ENCODE data around the gene TBC1D7. TPM values are rescaled to one million over a fixed set of nuclear protein-coding genes. Genes with fewer than 3 reads are reported as not detected.

The TBC1D7 gene
- total RNA-seq, 1 donor from 2014 or later: 28.7 TPM

DNA sequence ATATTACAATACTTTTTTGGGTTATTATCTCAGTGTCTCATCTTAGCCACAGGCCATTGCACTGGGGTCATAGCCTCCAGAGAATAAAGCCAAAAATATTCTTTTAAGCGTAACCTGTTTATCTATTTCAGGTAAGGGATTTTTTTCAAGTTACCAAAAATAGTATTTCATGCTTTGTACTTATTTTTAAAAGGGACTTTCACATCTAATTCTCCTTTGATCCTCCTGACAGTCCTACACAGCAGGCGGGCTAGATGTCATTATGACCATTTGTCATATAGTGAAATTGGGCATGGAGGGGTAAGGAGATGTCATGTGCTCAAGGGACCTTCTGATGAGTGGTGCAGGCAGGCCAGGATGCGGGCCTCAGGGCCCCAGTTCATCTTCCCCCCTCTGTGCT, 68.9 kb downstream of the TBC1D7 start:
- Mint-ChIP-seq H3K36me3 (no peaks in the 10 kb centered on the region), H3K4me1 (ENCODE audit: unreplicated experiment) (peaks cover 12% of the 10 kb centered on the region), H3K27ac (no peak overlapping the region), H3K27me3 (no peaks in the 10 kb centered on the region), H3K4me3 (no peak overlapping the region), H3K9me3 (peaks cover 5% of the 10 kb centered on the region)
- no peak for TF ChIP-seq CTCF (conservative IDR thresholded peaks at IDR 0.05)
- DNase-seq (ENCODE audit: extremely low spot score, unreplicated experiment): no peak

- H3K36me3 Mint-ChIP-seq: no peaks in the 10 kb centered on the region
- no peak for DNase-seq (ENCODE audit: extremely low spot score, unreplicated experiment)
- H3K4me3 Mint-ChIP-seq: no peak overlapping the region
- peaks cover 12% of the 10 kb centered on the region for H3K4me1 Mint-ChIP-seq (ENCODE audit: unreplicated experiment)
- no peak overlapping the region for H3K27ac Mint-ChIP-seq
- H3K27me3 Mint-ChIP-seq: no peaks in the 10 kb centered on the region
- H3K9me3 Mint-ChIP-seq: peaks cover 5% of the 10 kb centered on the region
- no peak for TF ChIP-seq CTCF (conservative IDR thresholded peaks at IDR 0.05)
These were observed 71.9 kb downstream of the TBC1D7 start for GRCh38 chr6:13256266-13257001.

Other genes starting within 250 kb of the TBC1D7 start
- gene GFOD1, start 159.1 kb upstream of the TBC1D7 start, total RNA-seq (ENCODE audit: low replicate concordance): 4.1 and 4.8 TPM in 2 replicates
- 15.3 and 17.4 TPM in 2 replicates for gene SIRT5, start 246.1 kb upstream of the TBC1D7 start, total RNA-seq (ENCODE audit: low replicate concordance)

All from type B pancreatic cell (in vitro differentiated cells).